ENCODE measurements around the gene RIIAD1. TPM values are rescaled to one million over a fixed set of nuclear protein-coding genes. Genes with fewer than 3 reads are reported as not detected.
"Not testable (repeated sequence)": the region's sequence is repeated elsewhere in the genome, so short reads cannot be mapped to it uniquely, and the experiment has no call there.

The RIIAD1 gene
- total RNA-seq, 2 experiments from 2014 or later = not detected

- DNase-seq = no peak
- CTCF ChIA-PET = no interaction called here
Observed at GRCh38 chr1:151741516-151741915, 20.2 kb downstream of the RIIAD1 start.

GRCh38 chr1:151756291-151756690 lies 35.0 kb downstream of the RIIAD1 start:
- no peak overlapping the region for H3K27ac Mint-ChIP-seq

More at GRCh38 chr1:151741516-151741915, 20.2 kb downstream of the RIIAD1 start:
- Mint-ChIP-seq H3K27ac (no peak overlapping the region), H3K4me1 (ENCODE audit: low read depth) (peaks cover 4% of the 10 kb centered on the region), H3K27me3 (ENCODE audit: low read depth) (peaks cover 31% of the 10 kb centered on the region), H3K9me3 (ENCODE audit: insufficient read depth) (peaks cover 18% of the 10 kb centered on the region), H3K36me3 (ENCODE audit: low read depth) (no peaks in the 10 kb centered on the region), H3K4me3 (no peak overlapping the region)
- ATAC-seq = no peak
- POLR2A ChIA-PET = interaction anchor here (0.6 kb wide), 1 partner anchor 35 kb away, joined by 3 read pairs; no protein-coding TSS in a partner anchor

DNA sequence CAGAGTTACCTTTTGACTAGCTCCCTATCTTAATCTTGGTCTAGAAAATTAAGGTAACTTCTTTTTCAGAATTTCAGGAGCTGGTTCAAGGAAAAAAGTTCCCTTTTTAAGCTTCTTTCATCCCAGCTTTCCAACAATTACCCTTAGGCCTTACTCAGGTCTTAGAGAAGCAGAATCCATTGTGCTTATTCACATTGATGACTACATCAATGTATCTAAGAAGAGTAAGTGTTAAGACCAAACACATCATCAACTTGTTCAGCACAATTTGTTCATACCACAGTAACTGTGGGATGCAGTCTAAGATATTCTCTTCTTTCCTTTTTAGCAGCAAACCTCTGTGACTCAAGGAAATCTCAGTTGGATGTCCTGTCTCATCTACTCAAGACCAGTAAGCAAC lies 37.9 kb downstream of the RIIAD1 start:
- H3K4me3 Mint-ChIP-seq = no peak overlapping the region
- no peaks in the 10 kb centered on the region for H3K9me3 Mint-ChIP-seq (ENCODE audit: insufficient read depth)
- no peaks in the 10 kb centered on the region for H3K27me3 Mint-ChIP-seq (ENCODE audit: low read depth)
- H3K4me1 Mint-ChIP-seq (ENCODE audit: low read depth) = peaks cover 30% of the 10 kb centered on the region
- ATAC-seq = no peak
- no peak for DNase-seq
- H3K27ac Mint-ChIP-seq = no peak overlapping the region
- ChIA-PET CTCF (interaction anchor here (1.3 kb wide), 1 partner anchor 77 kb away, joined by 3 read pairs; no protein-coding TSS in a partner anchor), POLR2A (no interaction called here)
- H3K36me3 Mint-ChIP-seq (ENCODE audit: low read depth) = peaks cover 40% of the 10 kb centered on the region

More at GRCh38 chr1:151756291-151756690, 35.0 kb downstream of the RIIAD1 start:
- ATAC-seq (no peak), DNase-seq (no peak)
- CTCF ChIA-PET = interaction anchor here (1.1 kb wide), 1 partner anchor 19 kb away, joined by 3 read pairs; no protein-coding TSS in a partner anchor
- POLR2A ChIA-PET = no interaction called here
- H3K9me3 Mint-ChIP-seq (ENCODE audit: insufficient read depth) = no peaks in the 10 kb centered on the region
- peaks cover 30% of the 10 kb centered on the region for H3K36me3 Mint-ChIP-seq (ENCODE audit: low read depth)
- peaks cover 2% of the 10 kb centered on the region for H3K27me3 Mint-ChIP-seq (ENCODE audit: low read depth)
- H3K4me1 Mint-ChIP-seq (ENCODE audit: low read depth) = peaks cover 11% of the 10 kb centered on the region
- no peak overlapping the region for H3K4me3 Mint-ChIP-seq

DNA sequence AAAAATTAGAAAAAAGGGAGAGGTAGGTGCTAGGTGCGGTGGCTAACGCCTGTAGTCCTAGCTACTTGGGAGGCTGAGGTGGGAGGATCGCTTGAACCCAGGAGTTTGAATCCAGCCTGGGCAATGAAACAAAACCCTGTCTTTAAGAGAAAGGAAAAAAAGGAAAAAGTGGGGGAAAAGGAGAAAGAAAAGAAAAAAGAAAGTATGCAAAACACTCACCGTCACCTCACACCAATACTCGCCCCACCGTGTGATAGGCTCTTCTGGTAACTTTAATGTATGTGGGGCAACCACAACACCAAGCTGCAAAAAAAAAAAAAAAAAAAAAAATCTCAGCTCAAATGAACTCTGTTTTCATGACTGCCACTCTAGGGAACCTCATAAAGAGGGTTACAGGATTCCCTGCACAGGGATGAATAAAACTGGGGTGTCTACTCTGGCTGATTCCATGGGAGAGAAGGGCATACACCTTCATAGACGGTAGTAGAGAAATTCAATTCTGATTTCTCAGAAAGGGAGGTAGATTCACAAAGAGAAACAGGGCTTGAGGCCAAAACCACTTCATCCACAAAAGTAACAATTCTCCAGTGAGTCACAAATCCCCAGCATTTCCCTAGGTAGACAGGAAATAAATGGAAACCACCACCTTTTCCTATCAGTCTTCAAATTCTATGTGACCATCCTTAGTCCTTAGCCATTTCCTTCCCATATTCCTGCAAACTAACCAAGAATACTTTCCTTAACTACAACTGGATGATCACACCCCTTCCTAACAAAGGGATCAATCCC lies 39.5 kb downstream of the RIIAD1 start:
- H3K4me3 Mint-ChIP-seq = peak overlapping the region; percentile 12
- H3K27ac Mint-ChIP-seq = no peak overlapping the region
- POLR2A ChIA-PET = no interaction called here
- no peaks in the 10 kb centered on the region for H3K27me3 Mint-ChIP-seq (ENCODE audit: low read depth)
- ATAC-seq = no peak
- H3K9me3 Mint-ChIP-seq (ENCODE audit: insufficient read depth) = no peaks in the 10 kb centered on the region
- CTCF ChIA-PET = no interaction called here
- H3K4me1 Mint-ChIP-seq (ENCODE audit: low read depth) = peaks cover 32% of the 10 kb centered on the region
- no peak for DNase-seq
- peaks cover 40% of the 10 kb centered on the region for H3K36me3 Mint-ChIP-seq (ENCODE audit: low read depth)

- CTCF ChIA-PET = interaction anchor here (1.1 to 2.6 kb wide), 8 partner anchors 10 to 73 kb away, joined by 3 to 14 read pairs (median 5); partner anchors contain the start of gene TDRKH
- POLR2A ChIA-PET = interaction anchor here (0.5 to 2.5 kb wide), 15 partner anchors 10 to 1770 kb away, joined by 3 to 15 read pairs (median 3); partner anchors contain the start of genes PSMB4, TDRKH and TUFT1
- Mint-ChIP-seq H3K27ac (peak within 1 kb of the TSS; percentile 91), H3K4me3 (peak within 1 kb of the TSS; percentile 81), H3K4me1 (ENCODE audit: low read depth) (peaks cover 30% of the 10 kb centered on the region), H3K27me3 (ENCODE audit: low read depth) (no peaks in the 10 kb centered on the region), H3K36me3 (ENCODE audit: low read depth) (peaks cover 33% of the 10 kb centered on the region), H3K9me3 (ENCODE audit: insufficient read depth) (no peaks in the 10 kb centered on the region)
- peak; percentile 89 for DNase-seq
- peak; percentile 99 for ATAC-seq
Observed at GRCh38 chr1:151762941-151763921, 41.9 kb downstream of the RIIAD1 start, which contains the start of gene MRPL9. MRPL9 (minus strand) TSS chr1:151763496; CDS start chr1:151763479, 17 bp downstream.

DNA sequence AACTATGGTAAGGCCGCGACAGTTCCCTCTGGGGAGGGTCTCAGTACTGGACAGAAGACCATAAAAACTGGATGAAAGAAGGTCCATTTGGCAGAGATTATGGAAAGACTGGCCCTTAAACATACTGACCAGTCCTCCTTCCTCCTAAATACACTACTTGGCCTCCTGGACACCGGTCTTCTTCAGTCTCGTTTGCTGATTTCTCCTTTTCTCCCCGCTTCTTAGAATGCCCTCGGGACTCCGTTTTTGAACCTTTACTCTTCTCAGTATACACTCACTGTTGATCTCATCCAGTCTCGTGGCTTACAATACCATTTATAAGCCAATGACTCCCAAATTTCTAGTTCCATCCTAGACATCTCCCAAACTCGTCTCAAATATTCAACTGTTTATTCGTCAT lies 42.7 kb downstream of the RIIAD1 start:
- Mint-ChIP-seq H3K4me3 (peak overlapping the region; percentile 81), H3K9me3 (ENCODE audit: insufficient read depth) (no peaks in the 10 kb centered on the region), H3K27ac (peak overlapping the region; percentile 91), H3K36me3 (ENCODE audit: low read depth) (peaks cover 29% of the 10 kb centered on the region), H3K27me3 (ENCODE audit: low read depth) (no peaks in the 10 kb centered on the region), H3K4me1 (ENCODE audit: low read depth) (peaks cover 34% of the 10 kb centered on the region)
- CTCF ChIA-PET = interaction anchor here (1.1 to 2.6 kb wide), 7 partner anchors 11 to 73 kb away, joined by 3 to 14 read pairs (median 5); partner anchors contain the start of gene TDRKH
- POLR2A ChIA-PET = interaction anchor here (0.7 to 2.5 kb wide), 4 partner anchors 10 to 1770 kb away, joined by 4 to 15 read pairs (median 6); partner anchors contain the start of genes PSMB4 and TDRKH
- DNase-seq (no peak), ATAC-seq (no peak)

DNA sequence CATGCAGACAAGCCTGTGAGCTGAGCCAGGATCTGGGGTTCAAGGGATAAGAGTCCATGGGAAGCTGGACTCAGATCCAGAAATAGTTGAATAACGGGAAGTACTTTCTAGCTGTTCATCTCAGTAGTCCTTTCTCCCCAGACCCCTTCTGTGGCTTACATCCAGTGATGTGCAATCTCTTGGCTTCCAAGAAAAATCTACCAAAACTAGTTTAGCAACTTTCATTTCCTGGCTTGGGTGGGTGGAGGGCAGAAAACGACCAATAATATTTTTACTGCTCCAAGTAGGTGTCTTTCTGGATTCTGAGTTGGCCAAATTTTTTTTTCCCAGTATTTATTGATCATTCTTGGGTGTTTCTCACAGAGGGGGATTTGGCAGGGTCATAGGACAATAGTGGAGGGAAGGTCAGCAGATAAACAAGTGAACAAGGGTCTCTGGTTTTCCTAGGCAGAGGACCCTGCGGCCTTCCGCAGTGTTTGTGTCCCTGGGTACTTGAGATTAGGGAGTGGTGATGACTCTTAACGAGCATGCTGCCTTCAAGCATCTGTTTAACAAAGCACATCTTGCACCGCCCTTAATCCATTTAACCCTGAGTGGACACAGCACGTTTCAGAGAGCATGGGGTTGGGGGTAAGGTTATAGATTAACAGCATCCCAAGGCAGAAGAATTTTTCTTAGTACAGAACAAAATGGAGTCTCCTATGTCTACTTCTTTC lies 47.2 kb downstream of the RIIAD1 start:
- DNase-seq; H3K9me3 Mint-ChIP-seq (ENCODE audit: insufficient read depth); H3K27ac Mint-ChIP-seq; H3K36me3 Mint-ChIP-seq (ENCODE audit: low read depth); H3K4me3 Mint-ChIP-seq; ATAC-seq; CTCF ChIA-PET; H3K27me3 Mint-ChIP-seq (ENCODE audit: low read depth): not testable (repeated sequence)
- peaks cover 18% of the 10 kb centered on the region for H3K4me1 Mint-ChIP-seq (ENCODE audit: low read depth)
- POLR2A ChIA-PET = interaction anchor here (1.6 kb wide), 1 partner anchor 21 kb away, joined by 4 read pairs; no protein-coding TSS in a partner anchor

DNA sequence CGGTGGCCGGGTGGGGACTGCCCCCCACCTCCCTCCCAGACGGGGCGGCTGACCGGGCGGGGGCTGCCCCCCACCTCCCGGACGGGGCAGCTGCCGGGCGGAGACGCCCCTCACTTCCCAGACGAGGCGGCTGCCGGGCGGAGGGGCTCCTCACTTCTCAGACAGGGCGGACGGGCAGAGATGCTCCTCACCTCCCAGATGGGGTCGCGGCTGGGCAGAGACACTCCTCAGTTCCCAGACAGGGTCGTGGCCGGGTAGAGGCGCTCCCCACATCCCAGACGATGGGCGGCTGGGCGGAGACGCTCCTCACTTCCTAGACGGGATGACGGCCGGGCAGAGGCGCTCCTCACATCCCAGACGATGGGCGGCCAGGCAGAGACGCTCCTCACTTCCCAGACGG lies 47.9 kb downstream of the RIIAD1 start:
- H3K4me3 Mint-ChIP-seq; POLR2A ChIA-PET; ATAC-seq; H3K27ac Mint-ChIP-seq; H3K27me3 Mint-ChIP-seq (ENCODE audit: low read depth); CTCF ChIA-PET; H3K9me3 Mint-ChIP-seq (ENCODE audit: insufficient read depth); DNase-seq; H3K36me3 Mint-ChIP-seq (ENCODE audit: low read depth): not testable (repeated sequence)
- H3K4me1 Mint-ChIP-seq (ENCODE audit: low read depth) = peaks cover 10% of the 10 kb centered on the region

DNA sequence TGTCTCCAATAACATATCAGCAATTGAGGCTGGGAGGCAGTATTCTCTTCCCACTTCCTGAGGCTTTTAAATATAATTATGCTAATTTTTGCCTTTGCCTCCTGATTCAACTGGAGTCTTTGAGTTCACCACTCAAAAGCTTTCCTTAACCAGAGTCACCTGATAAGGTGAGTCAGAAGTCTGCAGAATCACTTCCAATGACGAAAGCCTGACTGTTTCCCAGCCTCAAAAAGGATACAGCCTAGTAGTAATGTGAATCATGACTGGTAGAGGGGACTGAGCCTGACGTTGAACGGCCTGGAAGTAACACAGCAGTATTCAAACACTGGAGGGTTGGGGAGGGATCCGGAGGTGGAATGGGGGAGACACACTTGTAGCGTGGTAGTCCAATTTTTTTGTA lies 52.4 kb downstream of the RIIAD1 start:
- no peaks in the 10 kb centered on the region for H3K9me3 Mint-ChIP-seq (ENCODE audit: insufficient read depth)
- ATAC-seq (no peak), DNase-seq (no peak)
- no peaks in the 10 kb centered on the region for H3K4me1 Mint-ChIP-seq (ENCODE audit: low read depth)
- peaks cover 5% of the 10 kb centered on the region for H3K36me3 Mint-ChIP-seq (ENCODE audit: low read depth)
- no peak overlapping the region for H3K4me3 Mint-ChIP-seq
- no peak overlapping the region for H3K27ac Mint-ChIP-seq
- POLR2A ChIA-PET = interaction anchor here (1.9 kb wide), 1 partner anchor 10 kb away, joined by 9 read pairs; the partner anchor contains the start of gene MRPL9
- CTCF ChIA-PET = interaction anchor here (0.6 kb wide), 1 partner anchor 179 kb away, joined by 3 read pairs; no protein-coding TSS in a partner anchor
- H3K27me3 Mint-ChIP-seq (ENCODE audit: low read depth) = no peaks in the 10 kb centered on the region

- Mint-ChIP-seq H3K27me3 (ENCODE audit: low read depth) (no peaks in the 10 kb centered on the region), H3K36me3 (ENCODE audit: low read depth) (peaks cover 5% of the 10 kb centered on the region), H3K27ac (no peak overlapping the region), H3K9me3 (ENCODE audit: insufficient read depth) (no peaks in the 10 kb centered on the region), H3K4me1 (ENCODE audit: low read depth) (no peaks in the 10 kb centered on the region), H3K4me3 (no peak overlapping the region)
- no peak for DNase-seq
- POLR2A ChIA-PET = interaction anchor here (1.9 kb wide), 1 partner anchor 11 kb away, joined by 9 read pairs; the partner anchor contains the start of gene MRPL9
- CTCF ChIA-PET = interaction anchor here (0.6 to 1.1 kb wide), 2 partner anchors 18 to 178 kb away, joined by 3 read pairs; no protein-coding TSS in a partner anchor
- no peak for ATAC-seq
Observed at GRCh38 chr1:151774256-151774922, 53.1 kb downstream of the RIIAD1 start.
